Measurements from ENCODE around the gene TBC1D23.

The TBC1D23 gene

DNA sequence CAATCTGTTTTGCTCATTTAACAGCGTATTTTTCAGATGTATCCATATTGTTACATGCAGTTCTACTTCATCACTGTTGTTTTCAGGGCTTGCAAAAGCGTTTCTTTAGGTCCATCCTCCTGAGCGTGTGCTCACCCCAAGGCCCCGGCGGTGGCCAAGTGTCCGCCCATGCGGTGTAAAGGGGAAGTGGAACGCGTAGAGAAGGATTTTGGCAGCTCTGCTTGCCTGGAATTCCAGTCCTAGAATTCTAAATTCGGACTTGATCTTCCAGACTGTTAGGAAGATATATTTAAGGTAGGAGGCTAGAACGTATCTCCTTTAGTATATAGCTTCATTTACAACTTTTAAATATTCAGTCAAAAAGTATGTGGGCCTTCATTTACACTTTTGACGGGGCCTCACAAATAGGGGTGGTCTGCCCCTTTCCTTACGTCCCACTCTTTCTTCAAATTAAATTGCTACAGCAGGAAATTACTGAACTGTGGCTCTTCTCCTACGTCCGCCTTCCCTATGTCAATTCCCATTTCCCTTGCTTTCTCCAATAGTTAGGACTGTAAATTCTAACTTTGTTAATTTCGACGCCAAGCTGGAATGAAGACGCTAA is 609 bp upstream of the TBC1D23 start:
- peak; percentile 81 for DNase-seq

DNA sequence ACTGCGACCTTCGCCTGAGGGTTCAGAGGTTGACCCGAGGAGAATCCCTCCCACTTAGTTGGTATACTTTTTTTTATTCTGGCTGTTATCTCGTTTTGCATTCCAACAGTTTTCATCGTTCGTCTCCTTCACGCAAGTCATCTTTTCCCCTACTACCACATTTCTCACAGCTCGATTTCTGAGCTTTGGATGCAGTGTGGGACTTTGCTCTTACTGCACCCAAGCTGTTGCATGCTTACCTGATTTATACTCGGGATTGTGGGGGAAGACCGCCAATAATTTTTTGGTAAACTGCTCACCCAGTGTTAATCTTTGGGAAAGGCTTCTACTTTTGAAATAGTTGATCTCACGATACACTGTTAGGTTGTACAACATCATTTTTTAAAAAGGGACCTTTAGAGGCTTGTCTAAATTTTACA is 702 bp downstream of the TBC1D23 start:
- DNase-seq, result peak; percentile 65

DNA sequence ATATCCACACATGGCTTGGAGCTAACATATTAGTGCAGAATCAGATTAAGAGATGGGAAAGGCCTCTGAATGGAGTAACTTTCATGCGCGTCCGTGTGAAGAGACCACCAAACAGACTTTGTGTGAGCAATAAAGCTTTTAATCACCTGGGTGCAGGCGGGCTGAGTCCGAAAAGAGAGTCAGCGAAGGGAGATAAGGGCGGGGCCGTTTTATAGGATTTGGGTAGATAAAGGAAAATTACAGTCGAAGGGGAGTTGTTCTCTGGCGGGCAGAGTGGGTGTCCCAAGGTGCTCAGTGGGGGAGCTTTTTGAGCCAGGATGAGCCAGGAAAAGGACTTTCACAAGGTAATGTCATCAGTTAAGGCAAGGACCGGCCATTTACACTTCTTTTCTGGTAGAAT is 2.1 kb downstream of the TBC1D23 start:
- peak; percentile 79 for DNase-seq

GRCh38 chr3:100263583-100263982 is 2.8 kb downstream of the TBC1D23 start:
- peak; percentile 74 for DNase-seq

DNA sequence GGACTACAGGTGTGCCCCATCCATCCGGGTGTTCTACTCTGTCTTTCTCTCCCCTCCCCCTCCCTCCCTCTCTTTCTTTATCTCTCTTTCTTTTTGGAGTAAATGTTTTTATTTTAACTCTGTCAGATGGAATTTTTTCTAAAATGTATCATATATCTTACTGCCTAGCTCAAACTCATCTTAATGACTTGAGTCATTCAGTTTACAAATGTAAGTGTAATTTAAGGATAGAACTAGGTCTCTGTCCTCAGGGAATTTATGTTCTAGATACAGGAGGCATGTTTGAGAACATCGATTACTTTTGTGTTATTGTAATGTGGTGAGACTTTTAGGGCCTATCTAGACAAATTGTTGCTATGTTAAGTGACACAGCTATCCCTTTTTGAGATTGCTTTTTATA is 3.5 kb downstream of the TBC1D23 start:
- no peak for DNase-seq

DNA sequence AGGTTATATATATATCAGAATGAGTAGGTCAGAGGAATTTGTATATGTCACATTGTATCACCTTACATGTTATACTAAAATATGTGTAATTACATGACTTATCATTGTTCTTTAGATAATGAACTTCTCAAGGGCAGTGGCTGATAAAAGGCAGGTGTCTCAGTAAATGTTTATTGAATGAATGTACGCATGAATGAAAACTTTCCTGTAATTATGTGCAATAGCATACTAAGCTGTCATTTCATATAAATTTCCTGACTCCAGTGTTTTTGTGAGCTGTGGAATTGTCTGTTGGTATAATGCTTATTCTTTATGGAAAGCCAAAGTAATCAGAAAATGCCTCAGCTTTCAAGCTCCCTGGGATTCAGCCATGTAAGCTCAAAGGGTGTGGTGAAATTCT is 4.2 kb downstream of the TBC1D23 start:
- peak; percentile 31 for DNase-seq

- no peak for DNase-seq
Observed at GRCh38 chr3:100266531-100266930, 5.7 kb downstream of the TBC1D23 start.

DNA sequence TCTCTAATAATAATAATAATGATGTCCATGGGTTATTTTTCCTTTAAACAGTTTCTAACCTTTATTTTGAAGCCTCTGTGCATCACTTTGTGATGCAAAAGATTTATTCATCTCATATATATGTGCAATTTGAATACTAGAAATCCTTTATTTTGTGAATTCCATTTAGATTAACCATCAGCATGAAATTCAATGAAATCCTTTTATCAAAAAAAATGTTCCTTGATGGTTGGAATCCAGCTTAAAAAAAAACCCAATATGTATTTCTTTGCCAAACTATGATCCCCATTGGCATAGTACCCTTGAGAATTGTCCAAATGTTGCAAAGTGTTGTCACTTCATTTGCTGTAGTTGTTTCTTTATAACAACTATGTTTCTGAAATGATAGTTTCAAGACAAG is 7.4 kb downstream of the TBC1D23 start:
- DNase-seq, result no peak

DNA sequence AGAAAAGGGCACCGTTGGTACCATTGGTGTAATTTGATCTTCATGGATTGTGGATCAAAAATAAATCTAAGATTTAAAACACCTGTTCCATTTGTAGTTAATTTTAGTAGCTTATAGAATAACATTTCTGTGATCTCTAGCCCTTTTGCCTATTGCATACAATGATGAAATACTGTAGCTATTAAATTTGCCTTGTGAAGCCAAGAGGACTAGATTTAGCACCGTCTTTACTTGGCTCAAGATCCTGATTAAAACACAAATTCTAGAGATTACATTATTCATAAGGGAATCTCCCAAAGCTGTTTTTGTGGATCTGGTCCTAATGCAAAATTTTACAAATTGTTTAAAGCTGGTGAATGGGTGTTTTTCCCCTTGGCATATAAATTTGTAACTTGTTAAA is 8.2 kb downstream of the TBC1D23 start:
- no peak for DNase-seq

DNA sequence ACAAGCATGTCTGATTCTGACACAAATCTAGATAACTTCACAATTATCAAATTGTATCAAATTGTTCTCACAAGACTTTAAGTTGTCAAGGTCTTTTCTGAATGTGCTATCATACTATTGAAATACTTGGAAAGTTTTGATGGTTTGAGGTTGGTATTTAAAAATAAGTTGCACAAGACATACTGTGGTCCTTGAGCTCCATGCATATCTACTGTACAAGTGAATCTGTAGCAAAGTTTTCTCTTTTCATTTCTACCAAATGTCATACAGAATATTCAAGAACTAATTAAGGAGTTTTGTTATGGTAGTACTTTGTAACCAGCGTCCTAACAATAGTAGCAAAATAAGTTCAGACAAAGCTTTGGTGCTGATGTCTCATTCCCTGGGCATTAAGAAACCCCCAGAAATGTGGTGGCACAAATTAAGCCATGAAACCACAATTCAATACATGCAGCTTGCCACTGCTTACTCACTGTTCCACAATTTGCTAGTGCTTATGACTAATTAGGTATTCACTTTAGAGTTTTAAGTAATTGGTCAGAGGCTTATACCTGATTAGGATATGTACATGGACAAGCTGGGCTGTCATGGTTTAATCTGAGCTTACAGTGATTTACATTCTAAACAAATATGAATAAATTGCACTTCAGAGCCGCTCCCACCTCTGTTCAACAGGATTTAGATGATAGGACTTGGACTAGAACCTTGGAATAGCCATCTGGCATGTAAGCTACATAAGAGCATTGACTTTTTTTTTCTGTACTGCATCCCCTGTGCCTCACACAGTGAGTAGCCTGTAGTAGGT is 8.8 kb downstream of the TBC1D23 start:
- DNase-seq, result peak; percentile 100

DNA sequence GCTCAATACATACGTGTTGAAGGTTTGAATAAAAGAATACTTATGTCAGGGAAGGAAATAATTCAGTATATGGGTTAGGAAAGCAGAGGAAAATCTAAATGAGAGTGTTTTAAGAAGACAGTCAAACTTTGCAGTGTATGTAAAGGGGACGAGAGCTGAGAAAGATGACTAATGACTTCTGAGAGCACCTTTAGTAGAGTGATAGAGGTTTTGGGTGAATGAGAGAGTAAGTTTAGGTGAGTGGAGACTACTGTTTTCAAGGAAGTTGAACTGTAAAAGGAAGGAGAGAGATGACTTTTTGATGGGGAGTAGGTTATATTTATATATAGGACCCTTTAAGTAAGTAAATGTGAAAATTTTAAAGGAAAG is 9.4 kb downstream of the TBC1D23 start:
- no peak for DNase-seq

DNA sequence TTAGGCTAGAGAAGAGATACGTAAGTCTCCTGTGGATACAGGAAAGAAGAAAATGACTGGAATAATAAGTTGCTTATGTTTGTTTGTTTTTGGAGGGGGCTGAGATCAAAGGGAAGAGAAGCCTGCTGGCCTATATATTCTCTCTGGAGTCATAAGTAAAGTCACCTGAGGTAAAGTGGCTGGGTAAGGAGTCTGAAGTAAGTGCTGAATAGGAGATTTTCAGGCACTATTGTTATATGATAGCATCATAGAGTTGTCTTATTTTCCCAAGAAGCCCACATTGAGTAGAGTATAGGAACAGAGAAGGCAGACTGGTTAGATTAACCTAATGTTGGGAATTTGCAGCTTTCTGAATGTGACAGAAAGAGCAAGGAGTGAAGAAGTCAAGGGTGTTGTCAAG is 10.7 kb downstream of the TBC1D23 start:
- DNase-seq, result peak; percentile 59

- peak; percentile 87 for DNase-seq
Observed at GRCh38 chr3:100272797-100273611, 12.2 kb downstream of the TBC1D23 start.

DNA sequence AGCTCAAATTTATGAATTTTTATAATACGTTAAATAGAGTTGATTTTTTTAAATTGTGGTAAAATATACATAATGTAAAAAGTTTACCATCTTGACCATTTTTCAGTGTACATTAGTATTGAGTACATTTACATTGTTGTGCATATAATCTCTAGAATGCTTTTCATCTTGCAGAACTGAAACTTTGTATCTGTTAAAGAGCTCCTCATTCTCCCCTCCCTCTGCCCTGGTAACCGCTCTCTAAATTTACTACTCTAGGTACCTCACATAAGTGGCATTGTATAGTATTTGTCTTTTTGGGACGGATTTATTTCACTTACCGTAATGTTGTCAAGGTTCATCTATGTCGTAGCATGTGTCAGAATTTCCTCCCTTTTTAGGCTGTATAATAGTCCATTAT is 13.6 kb downstream of the TBC1D23 start:
- DNase-seq, result no peak

- DNase-seq, result peak; percentile 16
Observed at GRCh38 chr3:100277255-100277800, 16.5 kb downstream of the TBC1D23 start.

GRCh38 chr3:100278910-100279309 is 18.1 kb downstream of the TBC1D23 start:
- no peak for DNase-seq

- DNase-seq, result no peak
Observed at GRCh38 chr3:100288288-100288894, 27.6 kb downstream of the TBC1D23 start.

- DNase-seq, result no peak
Observed at GRCh38 chr3:100289339-100289738, 28.5 kb downstream of the TBC1D23 start.

DNA sequence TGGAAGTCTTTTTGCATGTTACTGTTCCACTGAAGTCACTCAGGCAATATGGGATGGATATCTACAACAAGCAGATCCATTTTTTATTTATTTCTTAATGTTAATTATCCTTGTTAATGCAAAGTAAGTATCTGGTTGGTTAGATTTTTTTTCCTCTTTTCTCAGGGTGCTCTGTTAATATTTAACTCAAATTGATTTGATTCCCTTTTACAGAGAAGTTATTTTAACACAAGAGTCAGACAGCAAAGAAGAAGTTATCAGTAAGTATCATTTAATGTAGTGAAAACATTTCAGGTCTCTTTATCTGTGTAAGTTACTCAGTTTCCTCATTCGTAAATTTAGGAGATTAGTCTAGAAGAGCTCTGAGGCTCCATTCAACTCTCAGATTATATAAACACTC is 34.3 kb downstream of the TBC1D23 start:
- DNase-seq, result no peak

DNA sequence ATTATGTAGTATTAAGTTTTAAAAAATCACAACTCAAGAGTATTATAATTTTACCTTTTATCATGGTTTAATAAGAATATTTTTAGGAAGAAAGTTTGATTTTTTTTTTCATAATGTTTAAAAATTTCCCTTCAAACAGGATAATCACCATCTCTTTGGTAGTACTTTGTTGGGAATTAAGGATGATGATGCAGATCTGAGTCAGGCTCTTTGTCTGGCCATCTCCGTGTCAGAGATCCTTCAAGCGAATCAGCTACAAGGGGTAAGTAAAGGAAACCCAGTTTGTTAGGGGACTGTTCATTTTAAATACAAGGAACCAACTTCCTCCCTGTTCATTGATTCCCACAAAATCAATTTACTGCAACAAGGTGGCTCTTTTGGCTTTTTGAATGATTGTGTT is 37.0 kb downstream of the TBC1D23 start:
- no peak for DNase-seq

GRCh38 chr3:100299016-100299415 is 38.2 kb downstream of the TBC1D23 start:
- DNase-seq, result no peak

DNA sequence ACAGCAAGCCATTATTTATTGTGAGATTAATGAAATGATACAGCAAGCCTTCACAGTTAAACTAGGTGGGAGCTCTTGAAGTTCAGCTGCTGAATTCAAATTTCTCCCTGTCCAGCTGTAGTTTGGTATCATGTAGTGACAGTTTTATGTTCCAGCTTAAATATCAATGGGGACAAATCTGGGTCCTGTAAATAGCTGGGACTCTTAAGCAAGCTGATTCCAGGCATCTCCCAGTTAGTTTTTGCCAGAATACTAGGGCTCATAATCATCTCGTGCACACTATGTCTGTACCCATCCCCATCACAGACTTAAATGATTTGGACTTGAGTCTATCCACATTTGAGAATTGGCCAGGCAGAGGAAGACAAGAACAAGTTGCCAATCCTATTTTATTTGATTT is 45.9 kb downstream of the TBC1D23 start:
- DNase-seq, result no peak

DNA sequence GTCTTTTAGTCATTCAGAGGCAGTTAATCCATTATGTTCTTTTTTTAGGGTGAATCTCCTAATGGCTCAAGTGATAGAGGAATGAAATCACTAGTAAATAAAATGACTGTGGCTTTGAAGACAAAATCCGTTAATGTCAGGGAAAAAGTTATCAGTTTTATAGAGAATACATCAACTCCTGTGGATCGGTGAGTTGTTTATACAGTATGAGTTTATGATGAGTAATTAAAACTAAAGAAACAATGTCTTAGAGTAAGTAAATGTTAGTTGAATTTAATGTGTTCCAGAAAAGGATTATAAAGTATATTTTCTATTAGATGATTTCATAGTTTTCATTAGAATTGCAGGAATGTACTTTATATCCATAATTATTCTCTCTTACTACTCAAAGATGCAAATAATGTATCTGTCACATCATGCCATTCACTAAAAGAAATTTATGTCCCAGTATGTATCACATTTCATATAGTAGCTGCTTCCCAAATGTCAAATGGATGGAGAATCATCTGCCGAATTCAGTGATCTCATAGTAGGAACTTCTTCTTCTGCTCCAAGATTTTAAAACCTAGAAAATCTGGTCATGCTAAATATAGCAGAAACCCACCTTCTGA is 49.7 kb downstream of the TBC1D23 start:
- no peak for DNase-seq
